Pancreas (tissue), 10 donors: ENCODE results near the gene ZEB1. TPM values are rescaled to one million over a fixed set of nuclear protein-coding genes. Genes with fewer than 3 reads are reported as not detected.

Experiments used
- ATAC-seq, 4 donors: fragments of 200-7000 bp; cut with Tn5 transposase; one replicate each; pipeline versions ENCODE4 v1.8.0 to v1.9.1; 2020; ENCODE audit warnings: mild to moderate bottlenecking in 4 of 4, moderate library complexity in 4 of 4
- DNase-seq, 6 donors: peaks; one replicate each; pipeline ENCODE4 v3.0.0-alpha.2; 2020
- FAIRE-seq: peaks from 2 replicates; lab custom pipeline; 2012; peaks lifted over from hg19 to GRCh38; lab: Jason Lieb, UNC
- H3K27ac ChIP-seq, 4 donors: fragments of 200-600 bp; sonication (generic); 1 replicate in 3 of 4; 2 replicates in 1 of 4; pipeline versions ENCODE4 v1.5.0 to v1.8.0; 2020
- H3K27me3 ChIP-seq, 4 donors: fragments of 200-600 bp; one replicate each; pipeline ENCODE4 v1.8.0; 2021
- H3K36me3 ChIP-seq, 3 donors: fragments of 200-600 bp; sonication (generic) in 1 of 3; one replicate each; pipeline versions ENCODE4 v1.5.0 to v1.8.0; 2020 to 2021
- H3K4me1 ChIP-seq, 3 donors: fragments of 200-600 bp; one replicate each; pipeline ENCODE4 v1.8.0; 2021
- H3K4me3 ChIP-seq, 4 donors: fragments of 200-600 bp; sonication (generic) in 2 of 4; one replicate each; pipeline versions ENCODE4 v1.5.0 to v1.8.0; 2020 to 2021
- H3K9me3 ChIP-seq, 4 donors: fragments of 200-600 bp; one replicate each; pipeline ENCODE4 v1.8.0; 2021
- CTCF ChIP-seq, 4 donors: fragments of 200-600 bp; sonication (generic) in 3 of 4; IDR thresholded peaks; one replicate each; pipeline versions ENCODE4 v1.5.0 to v1.8.0; 2021; ENCODE audit warnings: antibody characterized with exemption in 4 of 4
- WGBS, 2 donors: extraction: QIAGEN DNeasy Blood & Tissue Kit; methylation state at CpG; one replicate each; pipeline ENCODE4 v1.1.7; 2013; 5-methylcytosine and 5-hydroxymethylcytosine counted together
- intact Hi-C, 3 donors: fragments of 100-400 bp; cut with DNase I; formaldehyde crosslinking; loops; one replicate each; pipeline versions ENCODE4 v1.11.1 to v1.14.2; 2022
- polyA plus RNA-seq, 2 donors: library from polyadenylated mRNA; stranded (reverse); fragments of 200-250 nt; gene quantifications; one replicate each; pipeline ENCODE4 v1.2.3, GENCODE V29; 2013
- total RNA-seq, 6 donors: library from RNA; stranded (reverse); fragmentation: NEBNext Ultra II Directional in 4 of 6; extraction: Animal tissue kit (Norgen Biotek cat#: 25700) in 4 of 6; gene quantifications; one replicate each; pipeline versions ENCODE4 v1.2.1 to v1.2.4, GENCODE V29; 2021 to 2023
- donor health status: healthy with polysubstance abuse.
- donor health status: DM: no; HTN: no; CAD: no; lungs with moderate emphysema.
- donor health status: DM: no; HTN: no; CAD: no.
- donor health status: control.
- donor health status: control.
- donor health status: Bipolar disorder and iron deficiency.
- donor health status: DM: yes; HTN: yes; CAD: no.
- donor health status: DM: no; HTN: no; CAD: no.
- donor health status: DM: no; HTN: no; CAD: no.
- donor health status: DM: yes; HTN: yes; CAD: no.

Gene ZEB1
- total and polyA plus RNA-seq, 8 donors, result 3.2 to 21.6 (median 5.0) TPM

- Histone ChIP-seq H3K4me3 (no peak overlapping the region), H3K27ac (no peak overlapping the region), H3K9me3 (no peaks in the 10 kb centered on the region), H3K27me3 (peaks cover 0 to 2% (median 0%) of the 10 kb centered on the region in 4 donors), H3K4me1 (no peaks in the 10 kb centered on the region), H3K36me3 (no peaks in the 10 kb centered on the region)
- DNase-seq (no peak), ATAC-seq (no peak), FAIRE-seq (no peak)
- WGBS, 2 donors, result 28 to 32% methylated on average over 2 of the region's 2 CpGs
- intact Hi-C loops, result no loop called here
- no peak for TF ChIP-seq CTCF (IDR thresholded peaks at IDR 0.05)
Observed at GRCh38 chr10:31574577-31574976, 255.6 kb downstream of the ZEB1 start.

- Histone ChIP-seq H3K27me3 (no peaks in the 10 kb centered on the region), H3K27ac (no peak overlapping the region), H3K4me1 (no peaks in the 10 kb centered on the region), H3K4me3 (no peak overlapping the region), H3K9me3 (no peaks in the 10 kb centered on the region), H3K36me3 (no peaks in the 10 kb centered on the region)
- DNase-seq (no peak), ATAC-seq (no peak), FAIRE-seq (no peak)
- intact Hi-C loops, result no loop called here
- no peak for TF ChIP-seq CTCF (IDR thresholded peaks at IDR 0.05)
- 76 to 92% methylated on average over 3 of the region's 3 CpGs for WGBS, 2 donors
Observed at GRCh38 chr10:31578181-31578852, 259.3 kb downstream of the ZEB1 start.

DNA sequence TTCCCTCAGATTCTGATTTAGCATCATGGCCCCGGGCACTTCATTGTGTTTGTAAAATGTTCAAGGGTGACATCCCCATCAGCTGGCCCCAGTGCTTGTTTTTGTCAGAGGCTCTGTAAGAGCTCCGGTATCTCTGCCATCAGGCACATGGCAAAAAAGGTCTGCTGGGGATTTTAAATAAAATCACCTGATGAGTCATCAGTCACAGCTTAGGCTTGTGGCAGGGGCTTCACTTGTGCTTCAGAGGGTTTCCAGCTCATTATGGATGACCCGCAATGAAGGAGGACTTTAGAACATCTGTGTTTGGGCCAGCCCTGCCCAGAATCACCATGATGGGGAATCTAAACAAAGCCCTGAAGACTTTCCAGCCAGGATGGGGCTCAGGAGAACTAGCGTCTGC lies 259.9 kb downstream of the ZEB1 start:
- no peak for FAIRE-seq
- no peak for TF ChIP-seq CTCF (IDR thresholded peaks at IDR 0.05)
- 76 to 86% methylated on average over 4 of the region's 4 CpGs for WGBS, 2 donors

More for the DNA sequence above, 259.9 kb downstream of the ZEB1 start:
- Histone ChIP-seq H3K4me1 (no peaks in the 10 kb centered on the region), H3K27ac (no peak overlapping the region), H3K4me3 (no peak overlapping the region), H3K9me3 (no peaks in the 10 kb centered on the region), H3K27me3 (no peaks in the 10 kb centered on the region), H3K36me3 (no peaks in the 10 kb centered on the region)
- ATAC-seq (no peak), DNase-seq (no peak)
- intact Hi-C loops, result no loop called here
